COLO829 (cell line): ENCODE results near the gene JCAD.
"Not testable (repeated sequence)": the region's sequence is repeated elsewhere in the genome, so short reads cannot be mapped to it uniquely, and the experiment has no call there.

Experiments
- DNase-seq: peaks from one replicate; pipeline ENCODE4 v3.0.0; 2012; ENCODE audit warnings: low spot score

The JCAD gene

DNA sequence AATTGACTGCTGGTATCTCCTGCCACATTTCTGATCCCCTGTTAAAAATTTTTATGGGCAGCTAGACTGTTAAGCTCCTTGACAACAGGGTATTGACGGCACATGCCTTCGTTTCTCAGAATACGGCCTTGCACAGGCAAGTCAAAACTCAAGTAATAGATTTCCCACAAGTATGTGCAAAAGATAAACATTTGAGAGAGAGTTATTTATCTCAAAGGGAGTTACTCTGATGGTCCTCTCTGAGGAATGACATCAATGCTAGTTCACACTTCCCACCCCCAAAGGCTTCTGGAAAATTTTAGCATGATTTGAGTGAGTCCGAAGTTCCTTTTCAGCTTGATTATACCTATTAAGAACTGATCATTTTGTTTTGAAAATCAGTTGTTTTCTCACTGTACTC lies 71.9 kb downstream of the JCAD start:
- DNase-seq = no peak

DNA sequence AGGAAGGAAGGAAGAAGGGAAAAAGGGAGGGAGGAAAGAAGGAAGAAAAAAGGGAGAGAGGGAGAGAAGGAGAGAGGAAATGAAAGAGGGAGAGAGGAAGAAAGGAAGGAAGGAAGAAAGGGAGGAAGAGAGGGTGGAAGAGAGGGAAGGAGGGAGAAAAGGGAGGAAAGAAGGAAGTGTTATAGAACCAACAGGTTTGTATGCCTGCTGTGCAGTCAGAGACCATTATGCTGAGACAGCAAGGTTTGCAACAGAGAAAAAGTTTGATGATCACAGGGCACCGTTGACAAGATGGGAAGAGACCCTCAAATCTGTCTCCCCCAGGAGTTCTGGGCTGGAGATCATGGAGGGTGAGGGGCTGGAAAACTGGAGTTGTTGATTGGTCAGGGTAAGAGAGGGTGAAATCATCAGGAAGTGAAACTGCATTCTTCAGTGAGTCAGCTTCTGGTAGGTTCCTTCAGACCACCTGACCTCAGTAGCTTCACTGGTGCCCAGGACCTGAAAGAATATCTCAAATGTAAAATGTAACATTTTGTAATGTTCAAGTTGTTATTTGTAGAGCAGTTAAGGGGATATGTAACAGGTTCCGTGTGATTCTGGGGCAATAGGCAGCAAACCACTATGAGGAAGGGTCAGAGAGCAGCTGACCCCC lies 76.3 kb downstream of the JCAD start:
- DNase-seq = no peak

DNA sequence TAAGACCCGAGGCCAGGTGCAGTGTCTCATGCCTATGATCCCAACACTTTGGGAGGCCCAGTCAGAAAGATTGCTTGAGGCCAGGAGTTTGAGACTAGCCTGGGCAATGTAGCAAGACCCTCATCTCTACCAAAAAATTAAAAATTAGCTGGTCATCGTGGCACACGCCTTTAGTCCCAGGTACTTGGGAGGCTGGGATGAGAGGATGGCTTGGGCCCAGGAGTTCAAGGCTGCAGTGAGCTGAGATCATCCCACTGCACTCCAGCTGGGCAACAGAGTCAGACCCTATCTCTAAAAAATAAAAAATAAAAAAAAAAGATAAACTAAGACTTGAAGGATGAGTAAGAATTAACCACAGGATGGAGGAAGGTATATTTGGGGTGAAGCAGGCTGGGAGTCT lies 77.9 kb downstream of the JCAD start:
- no peak for DNase-seq

DNA sequence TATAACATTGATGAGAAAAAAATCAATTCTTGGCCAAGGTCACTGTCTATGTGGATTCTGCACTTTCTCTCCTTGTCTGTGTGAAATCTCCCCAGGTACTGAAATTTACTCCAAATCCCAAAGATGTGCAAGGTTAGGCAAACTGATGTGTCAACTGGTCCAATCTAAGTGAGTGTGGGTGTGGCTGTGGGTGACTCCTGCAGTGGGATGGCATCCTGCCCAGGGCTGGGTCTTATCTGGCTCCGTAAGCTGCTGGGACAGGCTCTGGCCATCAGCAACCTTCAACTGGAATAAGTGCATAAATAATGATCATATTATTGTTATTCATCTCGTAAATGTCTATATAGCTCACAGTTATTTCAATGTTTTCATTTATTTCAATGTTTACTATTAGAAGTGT lies 79.3 kb downstream of the JCAD start:
- DNase-seq = no peak

DNA sequence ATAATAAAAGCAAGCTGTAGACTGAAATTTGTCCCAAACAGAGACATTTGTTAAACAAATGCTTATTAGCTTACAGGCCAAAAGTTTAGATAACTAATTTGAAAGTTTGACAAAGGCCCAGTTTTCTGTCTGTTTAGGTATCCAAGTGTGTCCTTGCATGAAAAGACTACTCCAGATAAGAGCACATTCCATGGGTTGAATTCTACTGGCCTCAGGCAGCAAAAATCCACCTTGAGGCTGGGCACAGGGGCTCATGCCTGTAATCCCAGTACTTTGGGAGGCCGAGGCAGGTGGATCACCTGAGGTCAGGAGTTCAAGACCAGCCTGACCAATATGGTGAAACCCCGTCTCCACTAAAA lies 80.0 kb downstream of the JCAD start:
- DNase-seq = not testable (repeated sequence)

DNA sequence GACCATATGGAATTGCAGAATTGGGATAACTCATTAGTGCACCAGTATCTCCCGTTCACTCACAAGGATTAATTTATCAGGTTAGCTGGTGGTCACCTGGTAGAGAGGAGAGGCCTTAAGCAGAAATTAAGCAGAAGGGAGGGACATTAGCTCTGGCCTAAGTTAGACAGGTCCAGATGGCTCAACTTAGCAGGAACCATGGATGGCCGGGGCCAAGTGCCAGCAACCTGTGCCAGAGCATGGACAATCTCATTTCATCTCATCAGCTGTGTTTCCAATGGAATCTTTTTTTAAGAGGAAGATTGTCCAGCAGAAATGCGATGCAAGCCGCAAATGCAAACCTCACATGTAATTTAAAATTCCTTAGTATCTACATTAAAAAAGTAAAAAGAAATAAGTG lies 82.2 kb downstream of the JCAD start:
- no peak for DNase-seq

DNA sequence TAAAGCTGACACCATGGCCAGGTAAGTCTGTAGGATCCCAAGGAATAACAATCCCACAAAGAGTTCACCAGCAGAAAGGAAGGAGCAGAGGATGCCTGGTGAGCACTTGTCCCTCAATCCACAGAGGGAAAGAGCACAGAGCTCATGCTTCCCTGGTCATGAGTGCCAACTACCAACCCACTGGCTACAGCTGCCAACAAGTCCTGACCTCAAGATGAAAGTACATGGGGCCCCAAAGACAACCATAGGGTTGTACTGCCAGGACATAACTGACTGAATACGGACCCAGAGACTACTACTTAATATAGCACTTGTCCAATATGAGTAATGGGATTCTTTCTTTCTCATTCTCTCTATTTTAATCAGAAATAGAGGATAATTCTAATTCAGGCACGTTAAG lies 83.3 kb downstream of the JCAD start:
- no peak for DNase-seq

DNA sequence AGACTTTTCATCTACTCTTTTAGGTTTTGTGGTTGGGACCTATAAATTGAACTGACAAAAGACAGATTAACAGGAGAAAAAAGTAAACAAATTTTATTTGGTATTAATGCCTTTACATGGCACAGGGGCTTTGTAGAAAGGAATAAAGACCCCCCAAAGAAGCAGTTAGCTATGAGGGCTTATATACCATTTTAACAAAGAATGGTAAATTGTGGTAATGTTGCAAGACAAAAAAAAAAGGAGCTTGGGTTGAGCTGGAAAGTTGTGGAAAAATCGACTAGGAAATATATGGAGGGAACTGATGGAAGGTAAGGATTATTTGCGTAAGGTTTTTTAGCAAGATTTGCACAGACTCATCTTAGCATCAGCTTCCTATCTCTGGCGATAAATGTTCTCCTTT lies 84.6 kb downstream of the JCAD start:
- DNase-seq = no peak

DNA sequence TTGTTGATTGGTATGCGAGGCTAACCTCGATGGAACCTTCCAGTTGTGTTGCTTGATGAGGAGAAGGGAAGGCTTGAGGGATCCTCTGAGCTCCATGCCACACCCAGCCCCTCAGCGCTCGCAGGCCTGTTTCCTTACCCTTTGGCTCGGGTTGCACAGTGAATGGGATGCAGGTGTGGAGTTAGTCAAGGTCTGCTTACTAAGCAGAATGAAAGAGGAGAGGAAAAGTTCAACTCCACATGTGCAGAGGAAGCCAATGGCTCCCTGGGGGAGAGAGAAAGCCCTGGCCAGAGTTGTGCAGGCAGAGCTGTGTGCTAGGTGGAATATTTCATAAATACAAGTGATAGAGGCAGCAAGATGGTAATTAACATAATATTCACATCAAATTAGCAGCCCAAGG lies 85.5 kb downstream of the JCAD start:
- DNase-seq = no peak

DNA sequence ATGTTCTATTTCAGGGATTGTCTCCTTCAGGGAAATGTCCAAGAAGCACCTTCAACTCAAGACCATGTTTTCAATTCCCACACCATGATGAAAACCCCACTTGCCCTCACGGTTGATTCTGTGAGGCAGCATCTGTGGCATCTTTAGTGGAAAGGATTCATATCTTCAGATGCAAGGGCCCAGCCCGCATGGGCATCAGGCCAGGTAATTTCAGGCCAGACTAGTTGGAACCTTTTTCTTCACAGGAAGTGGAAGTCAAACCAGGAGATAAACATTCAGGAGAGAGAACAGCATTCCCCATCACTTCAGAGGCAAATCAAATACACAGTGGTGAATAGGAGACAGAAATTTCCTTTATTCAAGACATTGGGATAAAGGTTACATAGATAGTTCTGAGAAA lies 88.8 kb downstream of the JCAD start:
- no peak for DNase-seq

DNA sequence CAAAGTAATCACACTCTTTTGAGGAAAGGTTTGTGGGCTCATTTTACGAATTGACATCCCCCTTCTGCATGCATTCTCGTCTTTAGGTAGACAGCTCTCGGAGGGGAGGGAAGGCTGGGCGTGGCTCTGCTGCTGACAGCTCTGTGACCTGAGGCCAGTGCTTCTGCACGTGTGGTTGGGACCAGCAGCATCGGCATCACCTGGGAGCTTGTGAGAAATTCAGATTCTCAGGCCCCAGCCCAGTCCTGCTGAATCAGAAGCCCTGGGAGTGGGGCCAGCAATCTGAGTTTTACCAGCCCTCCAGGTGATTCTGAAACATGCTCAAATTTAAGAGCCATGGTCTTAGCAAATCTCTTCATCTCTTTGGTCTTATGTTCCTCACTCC lies 89.4 kb downstream of the JCAD start:
- no peak for DNase-seq

DNA sequence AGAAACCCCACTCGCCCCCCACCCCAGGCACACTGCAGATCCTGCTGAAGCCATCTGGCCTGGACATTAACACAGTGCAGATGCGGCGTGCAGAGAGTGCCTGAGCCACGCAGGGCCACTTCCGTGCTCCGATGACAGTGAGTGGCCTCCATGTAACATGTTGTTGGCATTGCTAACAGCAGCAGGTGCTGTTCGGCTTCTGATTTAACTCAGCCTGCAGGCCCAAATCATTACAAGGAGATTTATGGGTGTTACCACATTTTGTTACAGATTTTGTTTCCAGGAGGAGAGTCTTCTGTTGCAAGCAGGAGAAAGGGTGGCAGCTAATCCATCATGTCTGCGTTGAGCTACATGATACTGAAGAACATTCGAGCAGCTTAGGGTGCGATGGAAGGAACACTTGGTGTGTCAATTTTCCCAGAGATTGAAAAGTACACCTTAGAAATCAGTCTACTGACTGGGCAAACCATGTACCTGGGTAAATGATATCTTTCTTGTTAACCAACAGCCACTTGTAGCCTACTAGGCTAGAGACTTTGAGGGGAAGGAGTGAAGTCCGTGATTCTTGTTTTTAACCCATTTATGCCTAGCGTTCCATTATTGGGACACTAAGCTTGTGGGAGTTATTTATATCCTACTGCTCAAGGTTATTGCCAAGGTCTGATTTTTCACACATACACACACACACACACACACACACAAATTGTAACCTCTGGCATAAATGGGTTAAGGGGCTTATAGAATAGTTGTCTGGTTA lies 90.0 kb downstream of the JCAD start:
- DNase-seq = no peak

DNA sequence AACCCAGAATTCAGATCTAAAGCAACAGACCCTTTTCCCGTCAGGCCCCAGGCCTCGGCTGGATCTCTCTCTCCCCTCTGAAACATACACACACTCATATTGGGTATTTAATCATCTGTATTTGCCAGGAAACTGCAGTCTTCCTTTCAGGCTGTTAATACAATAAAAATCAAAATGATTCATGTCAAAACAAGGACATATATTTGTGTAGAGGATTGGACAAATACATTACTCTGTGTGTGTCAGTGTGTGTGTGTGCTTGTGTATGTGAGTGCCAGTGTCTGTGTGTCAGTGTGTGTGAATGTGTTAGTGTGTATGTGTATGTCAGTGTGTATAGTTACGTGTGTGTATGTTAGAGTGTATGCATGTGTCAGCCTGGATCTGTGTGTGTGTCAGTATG lies 90.8 kb downstream of the JCAD start:
- DNase-seq = no peak

DNA sequence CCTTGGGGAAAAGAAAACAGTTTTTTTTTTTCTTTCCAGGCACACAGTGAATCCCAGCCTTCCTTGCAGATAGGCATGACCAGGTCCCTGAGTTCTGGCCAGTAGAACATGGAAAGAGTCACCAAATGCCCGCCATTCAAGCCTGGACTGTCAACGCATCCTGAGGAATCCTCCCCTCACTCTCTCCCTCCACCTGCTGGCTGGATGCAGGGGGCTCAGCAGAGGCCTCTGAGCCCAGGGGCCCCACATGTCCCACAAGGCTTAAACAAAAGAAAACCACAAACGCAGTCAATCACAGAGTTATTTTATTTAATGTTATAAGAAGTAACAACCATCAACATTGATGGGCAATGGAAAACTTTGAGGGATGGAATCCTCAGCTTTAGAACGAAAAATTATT lies 93.1 kb downstream of the JCAD start:
- DNase-seq = no peak
